Mesendoderm (in vitro differentiated cells): ENCODE results near the gene ZNF280C. TPM values are rescaled to one million over a fixed set of nuclear protein-coding genes. Genes with fewer than 3 reads are reported as not detected.
A peak's percentile ranks its signal among the peaks of the same experiment; 100 is the strongest.

Experiments
- DNase-seq: peaks from one replicate; pipeline ENCODE4 v3.0.0; 2013
- H2AK5ac ChIP-seq: 2 replicates; pipeline ENCODE4 v1.6.1; 2013; ENCODE audit warnings: low read length, inconsistent platforms
- H2BK120ac ChIP-seq: 2 replicates; pipeline ENCODE4 v1.6.1; 2013; ENCODE audit warnings: low read depth, mild to moderate bottlenecking, low read length, moderate library complexity, mixed read lengths
- H2BK15ac ChIP-seq: replicated peaks from 2 replicates; pipeline ENCODE4 v1.6.1; 2013; ENCODE audit warnings: low read depth, mild to moderate bottlenecking, moderate library complexity
- H2BK5ac ChIP-seq: 2 replicates; pipeline ENCODE4 v1.6.1; 2013; ENCODE audit warnings: low read length, inconsistent platforms
- H3K18ac ChIP-seq: 2 replicates; pipeline ENCODE4 v1.6.1; 2013; ENCODE audit warnings: mild to moderate bottlenecking, low read length, mixed read lengths
- H3K23ac ChIP-seq: one replicate; pipeline ENCODE4 v1.6.1; 2013; ENCODE audit warnings: low read length
- H3K27ac ChIP-seq: 2 replicates; pipeline ENCODE4 v1.5.1; 2013; ENCODE audit warnings: low read depth, mild to moderate bottlenecking, inconsistent platforms, low read length, moderate library complexity
- H3K27me3 ChIP-seq: 2 replicates; pipeline ENCODE4 v1.6.1; 2013; ENCODE audit warnings: low read length, control low read depth, mild to moderate bottlenecking, inconsistent platforms; ENCODE audit not compliant: insufficient read depth, poor library complexity
- H3K36me3 ChIP-seq: 2 replicates; pipeline ENCODE4 v1.6.1; 2013; ENCODE audit warnings: low read length, inconsistent platforms; ENCODE audit not compliant: control insufficient read depth, insufficient read depth
- H3K4ac ChIP-seq: one replicate; pipeline ENCODE4 v1.6.1; 2013; ENCODE audit warnings: low read depth, mild to moderate bottlenecking, low read length, moderate library complexity
- H3K4me1 ChIP-seq: 2 replicates; pipeline ENCODE4 v1.6.1; 2013; ENCODE audit warnings: low read depth, low read length, inconsistent platforms; ENCODE audit not compliant: control insufficient read depth
- H3K4me2 ChIP-seq: 2 replicates; pipeline ENCODE4 v1.6.1; 2013; ENCODE audit warnings: low read length
- H3K4me3 ChIP-seq: 2 replicates; pipeline ENCODE4 v1.5.1; 2013; ENCODE audit warnings: mild to moderate bottlenecking, low read length
- H3K56ac ChIP-seq: one replicate; pipeline ENCODE4 v1.6.1; 2013; ENCODE audit warnings: low read length
- H3K79me1 ChIP-seq: 2 replicates; pipeline ENCODE4 v1.6.1; 2013; ENCODE audit warnings: low read length, inconsistent platforms
- H3K79me2 ChIP-seq: 2 replicates; pipeline ENCODE4 v1.6.1; 2013; ENCODE audit warnings: mild to moderate bottlenecking, low read length; ENCODE audit not compliant: control insufficient read depth, insufficient read depth
- H3K9ac ChIP-seq: 2 replicates; pipeline ENCODE4 v1.6.1; 2013; ENCODE audit warnings: low read length, inconsistent platforms
- H4K5ac ChIP-seq: one replicate; pipeline ENCODE4 v1.6.1; 2013; ENCODE audit warnings: low read length
- H4K8ac ChIP-seq: one replicate; pipeline ENCODE4 v1.6.1; 2013; ENCODE audit warnings: low read depth, mild to moderate bottlenecking, control low read depth, low read length, moderate library complexity
- WGBS: extraction: QIAGEN DNeasy Blood & Tissue Kit; methylation state at CpG from one replicate; pipeline ENCODE4 v1.1.7; 2013; ENCODE audit warnings: low lambda C conversion rate, missing lambda C conversion rate; ENCODE audit not compliant: insufficient coverage; ENCODE audit errors: extremely low coverage; 5-methylcytosine and 5-hydroxymethylcytosine counted together
- polyA plus RNA-seq, 2 experiments: library from polyadenylated mRNA; stranded (reverse); fragments of 200-250 nt; gene quantifications; one replicate each; pipeline ENCODE4 v1.2.3, GENCODE V29; 2013

Gene ZNF280C, protein sequence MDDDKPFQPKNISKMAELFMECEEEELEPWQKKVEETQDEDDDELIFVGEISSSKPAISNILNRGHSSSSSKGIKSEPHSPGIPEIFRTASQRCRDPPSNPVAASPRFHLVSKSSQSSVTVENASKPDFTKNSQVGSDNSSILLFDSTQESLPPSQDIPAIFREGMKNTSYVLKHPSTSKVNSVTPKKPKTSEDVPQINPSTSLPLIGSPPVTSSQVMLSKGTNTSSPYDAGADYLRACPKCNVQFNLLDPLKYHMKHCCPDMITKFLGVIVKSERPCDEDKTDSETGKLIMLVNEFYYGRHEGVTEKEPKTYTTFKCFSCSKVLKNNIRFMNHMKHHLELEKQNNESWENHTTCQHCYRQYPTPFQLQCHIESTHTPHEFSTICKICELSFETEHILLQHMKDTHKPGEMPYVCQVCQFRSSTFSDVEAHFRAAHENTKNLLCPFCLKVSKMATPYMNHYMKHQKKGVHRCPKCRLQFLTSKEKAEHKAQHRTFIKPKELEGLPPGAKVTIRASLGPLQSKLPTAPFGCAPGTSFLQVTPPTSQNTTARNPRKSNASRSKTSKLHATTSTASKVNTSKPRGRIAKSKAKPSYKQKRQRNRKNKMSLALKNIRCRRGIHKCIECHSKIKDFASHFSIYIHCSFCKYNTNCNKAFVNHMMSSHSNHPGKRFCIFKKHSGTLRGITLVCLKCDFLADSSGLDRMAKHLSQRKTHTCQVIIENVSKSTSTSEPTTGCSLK
- polyA plus RNA-seq (2013, experiment 1 of 2): 11.9 TPM
- 12.3 TPM for polyA plus RNA-seq (2013, experiment 2 of 2)

- WGBS: no CpG with 5 or more reads among the region's 59 CpGs
- Histone ChIP-seq H3K79me1 (no peaks in the 10 kb centered on the region), H2AK5ac (no peak within 1 kb of the TSS), H3K4me3 (peak within 1 kb of the TSS; percentile 76), H3K27ac (peak within 1 kb of the TSS; percentile 94), H3K4ac (no peak within 1 kb of the TSS), H3K4me2 (peak within 1 kb of the TSS; percentile 6), H3K18ac (peak within 1 kb of the TSS; percentile 89), H3K23ac (no peak within 1 kb of the TSS), H2BK120ac (no peak within 1 kb of the TSS), H3K27me3 (no peaks in the 10 kb centered on the region), H4K8ac (peak within 1 kb of the TSS; percentile 13), H2BK15ac (no peak within 1 kb of the TSS), H2BK5ac (no peak within 1 kb of the TSS), H3K36me3 (no peaks in the 10 kb centered on the region), H3K9ac (peak within 1 kb of the TSS; percentile 86), H4K5ac (no peak within 1 kb of the TSS), H3K56ac (peak within 1 kb of the TSS; percentile 78), H3K4me1 (no peaks in the 10 kb centered on the region), H3K79me2 (peaks cover 14% of the 10 kb centered on the region)
- DNase-seq: peak; percentile 95
These were observed at the start of gene ZNF280C for GRCh38 chrX:130268449-130269170. ZNF280C (minus strand) TSS chrX:130268899; CDS start chrX:130260449, 8,450 bp downstream.

DNA sequence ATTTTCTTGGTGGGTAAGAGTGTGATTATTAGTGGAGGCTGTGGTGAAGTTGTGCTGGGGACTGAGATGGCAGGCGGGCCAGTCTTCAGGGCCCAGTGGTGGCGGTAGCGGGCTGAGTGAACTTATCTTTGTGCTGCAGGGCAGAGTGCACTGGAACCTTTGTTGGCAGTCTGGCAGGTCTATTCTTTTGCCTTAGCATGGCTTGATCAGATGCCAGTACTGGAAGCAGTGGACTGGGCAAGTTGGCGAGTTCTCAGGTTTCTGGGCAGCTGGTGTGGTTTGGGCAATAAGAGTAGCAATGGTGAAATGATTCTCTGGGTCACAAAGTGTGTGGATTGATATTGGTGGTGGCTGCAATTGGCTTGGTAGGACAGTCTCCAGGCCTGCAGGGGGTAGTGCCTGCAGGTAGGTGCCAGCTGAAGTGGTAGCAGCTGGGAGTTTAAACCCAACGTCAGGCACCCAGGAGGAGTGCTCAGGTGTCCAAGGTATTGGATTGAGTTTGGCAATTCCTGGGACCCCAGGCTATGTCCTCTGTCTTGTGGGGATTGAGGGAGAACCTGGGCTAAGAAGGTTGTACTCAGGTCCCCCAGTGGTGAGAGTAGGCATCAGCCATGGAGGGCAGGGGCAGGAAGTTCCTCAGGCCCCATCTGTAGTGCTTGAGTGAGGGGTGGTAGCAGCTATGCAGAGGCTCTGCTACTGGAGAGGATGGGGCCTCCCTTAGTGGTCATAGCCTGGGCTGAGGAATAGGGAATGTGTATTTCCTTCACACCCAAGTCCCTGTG is 36.1 kb upstream of the ZNF280C start:
- Histone ChIP-seq H3K56ac (no peak overlapping the region), H3K79me2 (no peaks in the 10 kb centered on the region), H3K79me1 (no peaks in the 10 kb centered on the region), H3K27me3 (no peaks in the 10 kb centered on the region), H3K9ac (no peak overlapping the region), H3K4me2 (no peak overlapping the region), H3K27ac (no peak overlapping the region), H2BK120ac (no peak overlapping the region), H4K8ac (no peak overlapping the region), H2BK5ac (no peak overlapping the region), H3K36me3 (no peaks in the 10 kb centered on the region), H3K4ac (no peak overlapping the region), H2AK5ac (no peak overlapping the region), H3K4me1 (no peaks in the 10 kb centered on the region), H3K23ac (no peak overlapping the region), H3K18ac (no peak overlapping the region), H3K4me3 (no peak overlapping the region), H2BK15ac (no peak overlapping the region), H4K5ac (no peak overlapping the region)
- WGBS: no CpG with 5 or more reads among the region's 5 CpGs
- peak; percentile 32 for DNase-seq

- Histone ChIP-seq H3K4ac (no peak overlapping the region), H3K36me3 (no peaks in the 10 kb centered on the region), H2BK5ac (no peak overlapping the region), H3K27me3 (no peaks in the 10 kb centered on the region), H3K27ac (no peak overlapping the region), H3K56ac (no peak overlapping the region), H3K18ac (no peak overlapping the region), H3K79me2 (no peaks in the 10 kb centered on the region), H3K23ac (no peak overlapping the region), H2AK5ac (no peak overlapping the region), H3K4me1 (no peaks in the 10 kb centered on the region), H3K4me3 (no peak overlapping the region), H3K9ac (no peak overlapping the region), H2BK120ac (no peak overlapping the region), H3K4me2 (no peak overlapping the region), H3K79me1 (no peaks in the 10 kb centered on the region), H4K5ac (no peak overlapping the region), H2BK15ac (no peak overlapping the region), H4K8ac (no peak overlapping the region)
- no peak for DNase-seq
- WGBS: no CpG with 5 or more reads among the region's 1 CpG
These were observed 33.3 kb upstream of the ZNF280C start for GRCh38 chrX:130301977-130302376.

- Histone ChIP-seq H3K4ac (no peak overlapping the region), H3K4me3 (no peak overlapping the region), H3K27ac (no peak overlapping the region), H3K4me2 (no peak overlapping the region), H2BK15ac (no peak overlapping the region), H4K5ac (no peak overlapping the region), H3K56ac (no peak overlapping the region), H3K9ac (no peak overlapping the region), H3K4me1 (no peaks in the 10 kb centered on the region), H3K27me3 (no peaks in the 10 kb centered on the region), H2AK5ac (no peak overlapping the region), H3K79me1 (no peaks in the 10 kb centered on the region), H3K23ac (no peak overlapping the region), H3K79me2 (no peaks in the 10 kb centered on the region), H3K18ac (no peak overlapping the region), H3K36me3 (no peaks in the 10 kb centered on the region), H2BK120ac (no peak overlapping the region), H2BK5ac (no peak overlapping the region), H4K8ac (no peak overlapping the region)
- DNase-seq: no peak
- WGBS: no CpG with 5 or more reads among the region's 1 CpG
These were observed 32.7 kb upstream of the ZNF280C start for GRCh38 chrX:130301405-130301804.

- Histone ChIP-seq H3K18ac (no peak overlapping the region), H3K56ac (no peak overlapping the region), H4K5ac (no peak overlapping the region), H2BK5ac (no peak overlapping the region), H3K27ac (no peak overlapping the region), H4K8ac (no peak overlapping the region), H3K9ac (no peak overlapping the region), H3K23ac (no peak overlapping the region), H2BK15ac (no peak overlapping the region), H3K79me2 (no peaks in the 10 kb centered on the region), H3K4me2 (no peak overlapping the region), H3K4me1 (no peaks in the 10 kb centered on the region), H2BK120ac (no peak overlapping the region), H3K79me1 (no peaks in the 10 kb centered on the region), H3K36me3 (no peaks in the 10 kb centered on the region), H3K4ac (no peak overlapping the region), H3K4me3 (no peak overlapping the region), H3K27me3 (no peaks in the 10 kb centered on the region), H2AK5ac (no peak overlapping the region)
- DNase-seq: no peak
- no CpG with 5 or more reads among the region's 2 CpGs for WGBS
These were observed 31.2 kb upstream of the ZNF280C start for GRCh38 chrX:130300010-130300282.
